GM23248 (cell line): ENCODE measurements around the gene PRRX1.

Experiments used
- EZH2 ChIP-seq: fragments of 200-600 bp; sonication (generic); IDR thresholded peaks from 2 replicates; pipeline ENCODE4 v1.6.1; 2018; ENCODE audit warnings: antibody characterized with exemption, mild to moderate bottlenecking; ENCODE audit not compliant: insufficient read depth, poor library complexity, severe bottlenecking
- EZH2phosphoT487 ChIP-seq: fragments of 200-600 bp; sonication (generic); IDR thresholded peaks from 2 replicates; pipeline ENCODE4 v1.6.1; 2018; ENCODE audit warnings: antibody characterized with exemption, moderate library complexity, mild to moderate bottlenecking, low read depth; ENCODE audit not compliant: insufficient read depth

- TF ChIP-seq EZH2 (no peak), EZH2phosphoT487 (no peak)
Observed at GRCh38 chr1:170776252-170776651, 112.3 kb downstream of the PRRX1 start.
